Measurements from ENCODE around the gene SEMA4G.

Gene SEMA4G

DNA sequence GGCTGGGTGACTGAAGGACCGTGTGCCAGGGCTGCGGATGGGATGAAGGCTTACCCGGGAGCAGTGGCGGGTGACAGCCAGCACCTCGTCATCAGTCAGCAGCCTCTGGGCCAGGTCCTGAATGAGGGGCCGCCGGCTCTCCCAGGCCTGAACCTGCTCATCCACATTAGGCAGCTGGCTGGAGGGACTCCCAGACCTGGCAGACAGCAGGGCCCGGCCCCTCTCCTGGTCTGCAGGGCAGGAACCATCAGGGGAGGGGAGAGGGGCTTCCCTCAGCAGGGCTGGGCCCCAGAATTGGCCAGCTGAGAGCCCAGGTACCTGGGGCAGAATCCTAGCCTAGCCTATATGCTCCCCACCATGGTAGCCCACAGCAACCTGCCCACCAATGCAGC lies 46.3 kb downstream of the SEMA4G start:
- DNase-seq (ENCODE audit: extremely low spot score), result no peak
- CTCF ChIA-PET, result interaction anchor here (0.7 to 3.3 kb wide), 3 partner anchors 16 to 36 kb away, joined by 5 to 50 read pairs (median 12); partner anchors contain the start of genes PDZD7 and SFXN3
- POLR2A ChIA-PET, result interaction anchor here (1.0 to 3.3 kb wide), 4 partner anchors 16 to 32 kb away, joined by 3 to 20 read pairs (median 4); partner anchors contain the start of gene LZTS2
- TF ChIP-seq SUZ12 (IDR thresholded peaks at IDR 0.05), result no peak

DNA sequence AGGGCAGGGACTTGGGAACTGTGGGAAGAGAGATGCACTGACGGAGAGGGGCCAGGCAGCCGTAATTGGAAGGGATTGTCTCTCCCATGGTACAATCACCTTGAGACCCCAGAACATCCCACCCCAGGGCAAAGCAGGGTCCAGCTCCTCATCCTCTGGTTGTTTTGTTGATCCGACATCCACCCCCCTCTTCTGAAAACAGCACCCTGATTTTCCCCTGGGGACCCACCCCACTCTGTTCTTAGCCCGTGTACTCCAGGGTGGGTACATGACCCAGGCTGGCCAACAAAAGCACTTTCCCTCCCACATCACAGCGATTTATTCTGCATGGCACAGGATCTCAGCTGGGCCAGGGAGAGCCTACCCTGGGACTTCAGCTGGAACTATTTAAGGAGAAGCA lies 47.5 kb downstream of the SEMA4G start:
- no peak for DNase-seq (ENCODE audit: extremely low spot score)
- POLR2A ChIA-PET, result interaction anchor here (1.7 to 3.4 kb wide), 4 partner anchors 17 to 44 kb away, joined by 4 to 20 read pairs (median 10); partner anchors contain the start of genes KAZALD1 and LZTS2
- CTCF ChIA-PET, result interaction anchor here (0.6 to 3.8 kb wide), 7 partner anchors 13 to 87 kb away, joined by 3 to 50 read pairs (median 7); partner anchors contain the start of genes PDZD7 and SFXN3
- TF ChIP-seq SUZ12 (IDR thresholded peaks at IDR 0.05), result no peak

DNA sequence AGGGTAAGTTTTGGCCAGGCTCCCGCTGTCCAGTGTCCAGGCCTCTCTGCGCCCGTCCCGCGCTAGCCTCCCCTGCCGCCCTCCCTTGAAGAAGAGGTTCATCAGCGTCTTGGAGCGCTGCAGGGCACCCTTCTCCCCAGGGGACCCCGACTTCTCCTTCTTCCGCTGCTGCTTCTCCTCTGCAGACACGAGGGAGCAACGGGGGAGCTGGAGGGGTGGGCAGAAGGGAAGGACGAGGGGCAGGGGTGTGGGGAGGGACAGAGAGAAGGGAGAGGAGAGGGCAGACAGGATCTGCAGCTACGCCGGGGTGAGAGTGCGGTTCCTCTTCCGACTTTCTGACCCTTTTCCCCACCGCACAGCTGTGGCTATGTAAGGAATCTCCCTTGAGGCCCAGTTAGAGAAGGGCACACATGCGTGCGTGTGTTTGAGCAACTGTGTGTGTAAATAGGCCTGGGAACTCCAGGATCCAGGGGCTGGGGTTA lies 48.9 kb downstream of the SEMA4G start:
- ChIA-PET POLR2A (interaction anchor here (0.9 to 3.4 kb wide), 7 partner anchors 20 to 48 kb away, joined by 3 to 14 read pairs (median 4); partner anchors contain the start of gene KAZALD1), CTCF (interaction anchor here (1.0 to 3.8 kb wide), 9 partner anchors 8 to 71 kb away, joined by 3 to 35 read pairs (median 6); partner anchors contain the start of genes PDZD7 and SFXN3)
- TF ChIP-seq TARDBP (IDR thresholded peaks at IDR 0.05), result no peak
- TF ChIP-seq SUZ12 (IDR thresholded peaks at IDR 0.05), result no peak
- TF ChIP-seq HDGF (IDR thresholded peaks at IDR 0.05; ENCODE audit: borderline replicate concordance), result no peak
- TF ChIP-seq BHLHE40 (IDR thresholded peaks at IDR 0.05; ENCODE audit: borderline replicate concordance), result no peak
- no peak for TF ChIP-seq ZNF384 (IDR thresholded peaks at IDR 0.05)
- no peak for TF ChIP-seq LEF1 (IDR thresholded peaks at IDR 0.05; ENCODE audit: borderline replicate concordance)
- no peak for TF ChIP-seq SP1 (IDR thresholded peaks at IDR 0.05)
- no peak for TF ChIP-seq FOXA1 (IDR thresholded peaks at IDR 0.05)
- no peak for TF ChIP-seq L3MBTL2 (conservative IDR thresholded peaks at IDR 0.05)
- no peak for TF ChIP-seq FOXM1 (IDR thresholded peaks at IDR 0.05; ENCODE audit: borderline replicate concordance)
- TF ChIP-seq CTBP1 (IDR thresholded peaks at IDR 0.05; ENCODE audit: borderline replicate concordance), result no peak
- no peak for DNase-seq (ENCODE audit: extremely low spot score)

DNA sequence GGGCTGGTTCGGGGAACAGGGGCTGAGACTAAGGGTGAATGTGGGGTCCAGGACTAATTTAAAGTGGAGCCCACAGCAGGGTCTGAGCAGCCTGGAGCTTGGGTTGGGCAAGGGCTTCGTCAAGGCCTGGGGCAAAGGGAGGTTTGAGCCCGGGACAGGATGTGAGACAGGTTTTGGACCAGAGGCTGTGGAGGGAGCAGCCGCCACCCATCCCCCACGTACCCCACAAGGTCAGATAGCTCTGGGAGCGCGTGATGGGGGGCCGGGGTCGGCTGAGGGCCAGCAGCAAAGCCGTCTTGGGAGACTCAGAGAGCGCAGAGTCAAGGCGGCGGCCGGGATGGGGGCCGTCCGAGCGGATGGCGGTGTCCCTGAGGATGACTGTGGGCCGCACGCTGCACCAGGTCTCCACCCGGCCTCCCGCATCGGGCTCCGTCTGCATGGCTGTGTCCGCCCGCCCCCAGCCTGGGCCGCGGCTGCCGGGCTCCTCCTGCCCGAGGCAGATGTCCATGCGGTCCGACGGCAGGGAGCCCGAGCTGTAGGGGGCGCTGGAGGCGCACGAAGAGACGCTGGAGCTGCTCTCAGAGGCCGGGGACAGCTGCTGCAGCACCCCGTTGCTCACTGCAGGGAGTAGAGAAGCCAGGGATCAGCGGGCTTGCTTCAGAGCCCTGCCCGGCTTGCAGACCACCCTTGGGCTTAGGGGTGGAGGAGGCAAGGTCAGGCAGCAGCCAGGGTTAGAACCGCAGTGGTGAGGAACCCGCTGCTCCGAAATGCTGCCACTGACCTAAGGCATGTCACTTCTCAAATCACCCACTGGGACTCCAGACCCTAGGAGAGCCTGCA lies 49.5 kb downstream of the SEMA4G start:
- ChIA-PET CTCF (interaction anchor here (0.7 to 3.8 kb wide), 16 partner anchors 9 to 123 kb away, joined by 3 to 35 read pairs (median 4); partner anchors contain the start of genes KAZALD1, PDZD7 and SFXN3), POLR2A (interaction anchor here (0.6 to 3.4 kb wide), 12 partner anchors 12 to 106 kb away, joined by 3 to 14 read pairs (median 4); partner anchors contain the start of genes KAZALD1, MRPL43, PDZD7 and SFXN3)
- peak; percentile 94 for DNase-seq (ENCODE audit: extremely low spot score)
- no peak for TF ChIP-seq SP1 (IDR thresholded peaks at IDR 0.05)
- 0 out of 2 replicates have a peak, but pooled peaks have one; percentile 31 for TF ChIP-seq HDGF (IDR thresholded peaks at IDR 0.05; ENCODE audit: borderline replicate concordance)
- TF ChIP-seq LEF1 (IDR thresholded peaks at IDR 0.05; ENCODE audit: borderline replicate concordance), result no peak
- no peak for TF ChIP-seq CTBP1 (IDR thresholded peaks at IDR 0.05; ENCODE audit: borderline replicate concordance)
